Stimulated activated CD8-positive, alpha-beta memory T cell treated with anti-CD3 and anti-CD28 coated beads, Interleukin-12 subunit alpha, Interleukin-12 subunit beta, amount 100 ng/mL, for 1 hour (primary cell): ENCODE data around the gene ALAS1.
"Not testable (repeated sequence)": the region's sequence is repeated elsewhere in the genome, so short reads cannot be mapped to it uniquely, and the experiment has no call there.

Experiments
- DNase-seq: peaks from one replicate; pipeline ENCODE4 v3.0.0-alpha.2; 2020; ENCODE audit warnings: low read depth

The ALAS1 gene

DNA sequence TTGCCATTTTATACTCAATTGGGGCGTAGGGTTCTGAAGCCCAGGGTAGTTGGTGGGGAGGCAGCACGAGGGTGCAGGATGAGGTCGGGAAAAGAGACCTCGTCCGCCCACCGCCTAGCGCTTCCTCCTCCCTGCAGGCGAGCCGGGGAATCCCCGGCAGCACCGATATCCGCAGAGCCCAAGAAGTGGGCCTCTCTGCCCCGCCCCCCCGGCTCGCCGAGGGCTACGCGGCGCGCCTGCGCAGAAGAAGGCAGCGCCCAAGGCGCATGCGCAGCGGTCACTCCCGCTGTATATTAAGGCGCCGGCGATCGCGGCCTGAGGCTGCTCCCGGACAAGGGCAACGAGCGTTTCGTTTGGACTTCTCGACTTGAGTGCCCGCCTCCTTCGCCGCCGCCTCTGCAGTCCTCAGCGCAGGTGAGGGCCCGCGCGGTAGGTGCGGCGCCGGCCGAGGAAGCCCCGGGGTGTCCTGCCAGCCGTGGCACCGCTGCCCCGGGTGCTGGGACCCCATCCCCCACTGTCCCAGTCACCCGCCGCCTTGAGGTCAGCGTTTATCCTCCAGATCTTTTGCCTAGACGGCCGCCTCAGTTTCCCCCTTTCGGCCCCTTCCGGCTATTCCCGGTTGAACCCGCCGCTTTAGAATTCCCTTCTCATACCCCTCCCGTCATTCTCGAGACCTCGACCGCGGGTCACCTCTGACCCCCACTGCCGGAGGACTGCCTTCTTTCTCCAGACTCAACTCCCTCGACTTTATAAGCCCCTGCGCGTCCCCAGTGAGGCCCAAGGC, at the start of gene ALAS1:
TSS of gene ALAS1 (plus strand) at position 319 of the 784 bp plus-strand sequence. CDS start 1,082 bp downstream, outside the sequence.
- peak; percentile 90 for DNase-seq

DNA sequence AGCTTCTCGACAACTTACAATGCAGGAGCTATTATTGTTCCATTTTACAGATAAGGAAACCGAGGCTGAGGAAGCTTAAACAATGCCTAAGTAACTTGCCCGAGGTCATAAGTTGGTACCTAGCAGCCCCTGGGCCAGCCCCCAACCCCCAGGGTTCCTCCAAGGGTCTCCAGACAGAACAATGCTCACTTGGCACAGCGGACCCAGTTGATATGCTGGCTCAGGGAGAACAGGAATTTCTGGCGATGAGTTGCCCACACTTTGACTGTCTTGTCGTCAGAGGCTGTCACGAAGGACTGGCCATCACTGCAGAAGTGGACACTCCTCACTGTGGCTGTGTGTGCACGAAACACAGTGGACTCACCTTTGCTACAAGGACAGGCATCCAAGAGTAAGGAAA, 48.9 kb upstream of the ALAS1 start:
- no peak for DNase-seq

DNA sequence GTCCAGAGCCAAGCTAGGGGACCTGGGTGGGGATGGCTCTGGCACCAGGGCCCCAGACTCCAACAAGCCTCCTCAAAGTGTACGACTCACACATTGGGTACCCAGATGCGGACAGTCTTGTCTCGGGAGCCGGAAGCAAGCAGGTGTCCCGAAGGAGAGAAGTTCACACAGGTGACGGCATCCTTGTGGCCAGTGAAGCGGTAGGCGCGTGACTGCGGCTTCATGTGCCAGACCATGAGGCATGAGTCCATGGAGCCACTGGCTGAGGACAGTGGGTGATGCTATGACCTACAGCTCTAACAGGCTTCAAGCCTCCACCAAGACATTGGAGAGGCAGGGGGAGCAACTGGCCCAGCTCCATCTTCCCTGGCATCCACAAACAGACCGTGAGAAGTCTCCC, 48.2 kb upstream of the ALAS1 start:
- DNase-seq, result no peak

- no peak for DNase-seq
These were observed 47.6 kb upstream of the ALAS1 start for GRCh38 chr3:52150357-52150756.

DNA sequence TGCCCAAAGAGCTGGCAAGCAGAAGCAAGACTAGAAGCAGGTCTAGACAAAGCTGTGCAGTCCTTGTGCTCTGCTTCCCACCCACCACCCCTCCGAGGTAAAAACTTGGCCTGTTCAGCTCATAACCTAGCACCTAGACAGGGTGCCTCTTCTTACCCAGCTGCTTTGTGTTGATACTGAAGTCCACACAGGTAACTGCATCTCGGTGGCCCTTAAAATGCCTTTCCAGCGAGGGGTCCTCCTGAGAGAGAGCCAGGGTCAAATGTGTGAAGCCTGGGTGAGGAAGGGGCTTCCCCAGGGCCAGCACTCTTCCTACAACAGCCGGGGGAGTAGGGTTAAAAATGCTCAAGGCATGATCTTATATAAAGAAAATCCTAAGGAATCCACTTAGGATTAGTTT, 47.1 kb upstream of the ALAS1 start:
- DNase-seq, result no peak

DNA sequence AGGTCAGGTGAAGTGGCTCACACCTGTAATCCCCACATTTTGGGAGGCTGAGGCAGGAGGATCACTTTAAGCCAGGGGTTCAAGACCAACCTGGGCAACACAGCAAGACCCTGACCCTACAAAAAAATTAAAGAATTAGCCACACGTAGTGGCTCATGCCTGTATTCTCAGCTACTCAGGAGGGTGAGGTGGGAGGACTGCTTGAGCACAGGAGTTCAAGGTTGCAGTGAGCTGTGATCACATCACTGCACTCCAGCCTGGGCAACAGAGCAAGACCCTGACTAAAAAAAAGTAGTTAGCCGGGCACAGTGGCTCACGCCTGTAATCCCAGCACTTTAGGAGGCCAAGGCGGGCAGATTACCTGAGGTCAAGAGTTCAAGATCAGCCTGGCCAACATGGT, 46.0 kb upstream of the ALAS1 start:
- not testable (repeated sequence) for DNase-seq

GRCh38 chr3:52153389-52154096, 44.4 kb upstream of the ALAS1 start:
- DNase-seq, result no peak

- DNase-seq, result peak; percentile 72
These were observed 43.5 kb upstream of the ALAS1 start, which contains the start of gene POC1A for GRCh38 chr3:52154135-52155094. POC1A (minus strand) TSS chr3:52154423; CDS start chr3:52154372, 51 bp downstream.

GRCh38 chr3:52155912-52156311, 42.0 kb upstream of the ALAS1 start:
- DNase-seq, result no peak

GRCh38 chr3:52159503-52159902, 38.5 kb upstream of the ALAS1 start:
- no peak for DNase-seq

GRCh38 chr3:52162250-52162872, 35.6 kb upstream of the ALAS1 start:
- DNase-seq, result no peak

GRCh38 chr3:52167240-52167639, 30.7 kb upstream of the ALAS1 start:
- DNase-seq, result no peak

GRCh38 chr3:52170217-52170616, 27.7 kb upstream of the ALAS1 start:
- not testable (repeated sequence) for DNase-seq

DNA sequence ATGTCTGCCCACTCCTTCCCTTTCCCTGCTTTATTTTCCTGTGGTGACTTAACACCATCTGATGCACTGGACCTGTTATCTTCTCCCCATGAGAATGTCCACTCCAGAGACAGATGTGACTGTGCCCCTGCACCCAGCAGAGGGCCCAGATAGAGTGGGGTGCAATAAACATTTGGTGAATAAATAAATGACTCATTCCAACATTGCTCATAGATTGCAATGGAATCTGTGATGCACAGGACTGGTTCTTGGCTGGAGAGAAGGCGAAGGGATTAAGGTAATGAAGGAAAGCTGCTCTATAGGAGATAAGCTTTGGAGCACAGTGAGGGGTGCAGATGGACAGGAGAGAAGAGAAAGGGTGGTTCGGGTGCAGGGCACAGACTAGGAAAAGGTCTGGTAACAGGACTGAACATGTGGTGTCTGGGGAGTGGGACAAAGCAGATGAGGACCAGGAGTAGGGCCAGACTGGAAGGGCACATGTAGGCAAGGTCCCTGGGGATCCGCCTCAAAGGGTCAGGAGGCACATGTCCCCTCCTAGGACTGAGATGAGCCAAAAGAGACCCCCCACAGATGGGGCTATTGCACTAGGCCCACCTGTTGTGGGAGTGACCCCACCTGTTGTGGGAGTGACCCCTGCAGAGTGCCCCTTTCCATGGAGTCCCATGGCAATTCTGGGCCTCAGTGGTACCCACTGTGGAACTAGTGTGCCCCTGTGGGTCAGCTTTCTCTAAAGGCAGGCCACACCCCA, 26.3 kb upstream of the ALAS1 start:
- DNase-seq, result no peak

- no peak for DNase-seq
These were observed 25.6 kb upstream of the ALAS1 start for GRCh38 chr3:52172262-52172757.

DNA sequence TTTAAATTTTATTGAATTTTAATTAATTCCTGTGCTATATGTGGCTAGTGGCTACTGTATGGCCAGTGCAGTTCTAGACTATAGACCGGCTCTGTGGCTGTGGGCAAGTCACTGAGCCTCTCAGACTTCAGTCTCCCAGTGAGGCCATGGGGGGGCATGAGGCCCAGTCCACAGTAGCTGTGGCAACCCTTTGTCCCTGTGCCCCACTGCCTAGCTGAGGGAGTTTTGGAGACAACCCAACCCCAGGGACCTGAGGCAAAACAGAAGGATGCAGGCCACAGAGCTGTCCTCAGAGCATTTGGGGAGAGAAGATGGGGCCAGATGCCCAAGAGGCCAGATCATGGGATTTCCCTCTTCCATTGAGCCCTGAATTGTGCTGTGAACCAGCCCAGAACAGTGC, 24.9 kb upstream of the ALAS1 start:
- DNase-seq, result no peak

GRCh38 chr3:52174896-52175295, 23.1 kb upstream of the ALAS1 start:
- DNase-seq, result no peak

DNA sequence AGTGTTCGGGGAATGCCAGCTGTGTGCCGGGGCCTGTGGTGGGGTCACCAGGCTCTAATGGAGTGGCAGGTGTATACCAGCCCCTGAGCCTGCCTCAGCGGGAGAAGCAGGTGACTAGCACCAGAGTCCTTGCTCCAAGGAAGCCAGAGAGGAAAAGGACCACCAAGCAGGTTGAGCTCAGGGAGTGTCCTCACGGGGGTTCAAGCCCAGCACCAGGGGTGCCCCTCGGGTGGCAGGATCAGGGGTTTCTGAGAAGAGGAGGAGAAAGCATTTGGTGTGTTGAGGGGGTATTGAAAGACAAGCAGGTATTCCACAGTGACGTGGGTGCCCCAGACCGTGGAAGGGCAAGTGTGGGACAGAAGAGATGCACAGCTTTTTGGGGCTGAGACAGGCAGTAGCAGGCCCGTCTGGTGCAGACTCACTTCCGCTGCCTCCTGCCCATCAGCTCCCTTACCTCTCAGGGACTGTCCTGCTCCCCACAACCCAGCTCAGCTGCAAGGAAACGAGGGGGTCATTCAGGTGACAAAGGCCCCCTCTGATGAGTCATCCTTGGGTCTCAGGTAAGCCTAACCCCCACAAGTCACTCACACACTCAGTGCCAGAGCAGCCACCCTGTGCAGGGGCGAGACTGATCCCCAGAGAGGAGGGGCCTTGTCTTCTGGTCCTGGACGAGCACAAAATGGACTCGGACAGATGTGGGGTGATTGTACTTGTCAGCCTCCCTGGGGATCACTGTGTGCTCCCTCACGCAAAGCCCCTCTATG, 22.4 kb upstream of the ALAS1 start:
- DNase-seq, result no peak

GRCh38 chr3:52176180-52176752, 21.7 kb upstream of the ALAS1 start:
- DNase-seq, result no peak
